OCI-LY7 (cell line): Measurements from ENCODE around the gene UBAP1L. TPM values are rescaled to one million over a fixed set of nuclear protein-coding genes. Genes with fewer than 3 reads are reported as not detected.

Experiments used
- BruUV-seq: library from RNA; stranded (reverse); fragments of 400-500 nt; replicated peaks from 2 replicates; lab custom pipeline; 2021; lab: Mats Ljungman, UMichigan
- CTCF ChIA-PET: fragments of 300-600 bp; sonication (Branson Sonifier 250); formaldehyde crosslinking; loops from one replicate; lab custom pipeline; 2022; ENCODE audit warnings: antibody characterized with exemption; ENCODE audit not compliant: unreplicated experiment; lab: Charles Lee
- POLR2A ChIA-PET: fragments of 300-600 bp; sonication (Branson Sonifier 250); formaldehyde crosslinking; loops from one replicate; lab custom pipeline; 2022; ENCODE audit warnings: antibody characterized with exemption; lab: Charles Lee
- DNase-seq: peaks from one replicate; pipeline ENCODE4 v3.0.0-alpha.2; 2015; ENCODE audit warnings: low spot score
- H2AFZ ChIP-seq: fragments of 200-600 bp; sonication (generic), shearing (Covaris generic); 2 replicates; pipeline ENCODE4 v1.6.1; 2014; ENCODE audit warnings: mild to moderate bottlenecking, antibody characterized with exemption, low read length, moderate library complexity
- H3K27ac ChIP-seq: fragments of 200-600 bp; sonication (generic); 2 replicates; pipeline ENCODE4 v1.5.1; 2014; ENCODE audit warnings: mixed run types, low read depth, mild to moderate bottlenecking, moderate library complexity, low read length, inconsistent platforms; ENCODE audit not compliant: poor library complexity, severe bottlenecking
- H3K36me3 ChIP-seq: fragments of 200-600 bp; sonication (generic); 2 replicates; pipeline ENCODE4 v1.6.1; 2014; ENCODE audit warnings: mild to moderate bottlenecking, antibody characterized with exemption, low read length, moderate library complexity, mixed read lengths; ENCODE audit not compliant: insufficient read depth
- H3K4me1 ChIP-seq: fragments of 200-600 bp; sonication (generic); 2 replicates; pipeline ENCODE4 v1.5.1; 2014; ENCODE audit warnings: mild to moderate bottlenecking, low read length; ENCODE audit not compliant: insufficient read depth, poor library complexity, severe bottlenecking
- H3K4me2 ChIP-seq: fragments of 200-600 bp; sonication (generic); 2 replicates; pipeline ENCODE4 v1.6.1; 2014; ENCODE audit warnings: mild to moderate bottlenecking, low read length
- H3K4me3 ChIP-seq: fragments of 200-600 bp; sonication (generic); 2 replicates; pipeline ENCODE4 v1.5.1; 2014; ENCODE audit warnings: mild to moderate bottlenecking, low read depth, low read length; ENCODE audit not compliant: poor library complexity, severe bottlenecking
- H3K79me2 ChIP-seq: fragments of 200-600 bp; sonication (generic); 2 replicates; pipeline ENCODE4 v1.6.1; 2016; ENCODE audit warnings: low read depth, mild to moderate bottlenecking, low read length, moderate library complexity, mixed read lengths; ENCODE audit not compliant: insufficient read depth
- H3K9me2 ChIP-seq: fragments of 200-600 bp; sonication (generic); 2 replicates; pipeline ENCODE4 v1.6.1; 2016; ENCODE audit warnings: mild to moderate bottlenecking, low read length, mixed read lengths; ENCODE audit not compliant: insufficient read depth
- H3K9me3 ChIP-seq: fragments of 200-600 bp; sonication (generic); 2 replicates; pipeline ENCODE4 v1.6.1; 2014; ENCODE audit warnings: mild to moderate bottlenecking, mixed run types, low read length, mixed read lengths
- H4K20me1 ChIP-seq: fragments of 200-600 bp; sonication (generic); 2 replicates; pipeline ENCODE4 v1.6.1; 2014; ENCODE audit warnings: mild to moderate bottlenecking, antibody characterized with exemption, low read length, moderate library complexity, mixed read lengths; ENCODE audit not compliant: insufficient read depth
- EZH2phosphoT487 ChIP-seq: fragments of 200-600 bp; sonication (generic); IDR thresholded peaks from 2 replicates; pipeline ENCODE4 v1.6.1; 2018; ENCODE audit warnings: low read depth, borderline replicate concordance, mild to moderate bottlenecking, mixed run types, antibody characterized with exemption, low read length, moderate library complexity, mixed read lengths
- intact Hi-C: fragments of 100-400 bp; cut with micrococcal nuclease; formaldehyde crosslinking; loops from one replicate; pipeline ENCODE4 v1.10.0; 2022; ENCODE audit not compliant: unreplicated experiment
- total RNA-seq, 2 experiments: library from RNA; depleted of rRNA in 1 of 2; stranded (reverse); fragments of >200 nt in 1 of 2; shearing (Covaris generic) in 1 of 2; gene quantifications; 2 replicates each; pipeline ENCODE4 v1.2.3, GENCODE V29; 2014 to 2022
- TF ChIP-seq, protein P1 (sequence below): fragments of 200-600 bp; sonication (generic); conservative IDR thresholded peaks from 2 replicates; pipeline ENCODE4 v1.5.1; 2014; ENCODE audit warnings: mild to moderate bottlenecking, antibody characterized with exemption, low read length, moderate library complexity, mixed read lengths

UBAP1L gene
- total RNA-seq, 2 experiments from 2014 or later: 7.4 to 8.3 TPM

DNA sequence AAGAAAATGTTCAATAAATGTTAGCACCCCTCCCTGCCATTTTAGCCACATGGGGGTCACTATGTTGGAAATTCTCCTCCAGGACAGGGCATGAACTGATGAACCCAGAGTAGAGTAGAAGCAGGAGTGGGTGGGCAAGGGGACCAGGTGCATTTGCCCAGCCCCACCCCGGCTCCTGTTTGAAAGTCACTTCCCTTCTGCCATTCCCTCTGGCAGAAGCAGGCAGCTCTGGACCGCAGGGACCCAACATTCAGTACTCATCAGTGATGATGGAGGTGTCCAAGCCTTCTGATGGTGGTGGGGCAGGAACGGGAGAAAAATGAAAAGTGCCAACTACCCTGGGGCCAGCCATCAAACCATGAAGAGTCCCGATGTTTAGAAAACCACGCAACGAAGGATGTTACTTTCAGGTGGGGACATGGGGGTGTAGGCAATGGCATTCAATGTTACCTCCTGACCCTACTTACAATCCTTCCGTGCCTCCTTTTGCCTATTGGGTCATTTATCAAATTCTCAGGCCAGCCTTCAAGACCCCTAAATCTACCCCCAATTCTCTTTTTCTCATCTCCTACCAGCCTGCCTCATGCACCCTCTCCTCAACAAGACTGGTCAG is 17.2 kb downstream of the UBAP1L start:
- no peak for TF ChIP-seq EZH2phosphoT487
- TF ChIP-seq, protein P1, sequence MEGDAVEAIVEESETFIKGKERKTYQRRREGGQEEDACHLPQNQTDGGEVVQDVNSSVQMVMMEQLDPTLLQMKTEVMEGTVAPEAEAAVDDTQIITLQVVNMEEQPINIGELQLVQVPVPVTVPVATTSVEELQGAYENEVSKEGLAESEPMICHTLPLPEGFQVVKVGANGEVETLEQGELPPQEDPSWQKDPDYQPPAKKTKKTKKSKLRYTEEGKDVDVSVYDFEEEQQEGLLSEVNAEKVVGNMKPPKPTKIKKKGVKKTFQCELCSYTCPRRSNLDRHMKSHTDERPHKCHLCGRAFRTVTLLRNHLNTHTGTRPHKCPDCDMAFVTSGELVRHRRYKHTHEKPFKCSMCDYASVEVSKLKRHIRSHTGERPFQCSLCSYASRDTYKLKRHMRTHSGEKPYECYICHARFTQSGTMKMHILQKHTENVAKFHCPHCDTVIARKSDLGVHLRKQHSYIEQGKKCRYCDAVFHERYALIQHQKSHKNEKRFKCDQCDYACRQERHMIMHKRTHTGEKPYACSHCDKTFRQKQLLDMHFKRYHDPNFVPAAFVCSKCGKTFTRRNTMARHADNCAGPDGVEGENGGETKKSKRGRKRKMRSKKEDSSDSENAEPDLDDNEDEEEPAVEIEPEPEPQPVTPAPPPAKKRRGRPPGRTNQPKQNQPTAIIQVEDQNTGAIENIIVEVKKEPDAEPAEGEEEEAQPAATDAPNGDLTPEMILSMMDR: no peak
- no TSS peak for BruUV-seq
- ChIA-PET CTCF (no interaction called here), POLR2A (no interaction called here)
- H3K36me3 ChIP-seq: peaks cover 43% of the 10 kb centered on the region
- no peaks in the 10 kb centered on the region for H3K9me3 ChIP-seq
- intact Hi-C loops: no loop called here
- H3K79me2 ChIP-seq: no peaks in the 10 kb centered on the region
- no peak overlapping the region for H3K4me3 ChIP-seq
- no peak overlapping the region for H2AFZ ChIP-seq
- H3K4me2 ChIP-seq: no peak overlapping the region
- DNase-seq: no peak
- H3K4me1 ChIP-seq: no peaks in the 10 kb centered on the region
- H4K20me1 ChIP-seq: no peaks in the 10 kb centered on the region
- no peak overlapping the region for H3K27ac ChIP-seq
- no peaks in the 10 kb centered on the region for H3K9me2 ChIP-seq

GRCh38 chr15:65096481-65097385 is 18.3 kb downstream of the UBAP1L start:
- Histone ChIP-seq H3K9me3 (no peaks in the 10 kb centered on the region), H3K36me3 (peaks cover 41% of the 10 kb centered on the region), H3K4me3 (no peak overlapping the region), H4K20me1 (no peaks in the 10 kb centered on the region), H3K4me2 (no peak overlapping the region), H2AFZ (no peak overlapping the region), H3K9me2 (no peaks in the 10 kb centered on the region), H3K79me2 (no peaks in the 10 kb centered on the region), H3K4me1 (no peaks in the 10 kb centered on the region), H3K27ac (no peak overlapping the region)
- TF ChIP-seq, protein P1: no peak
- TF ChIP-seq EZH2phosphoT487: no peak
- BruUV-seq: no TSS peak
- CTCF ChIA-PET: no interaction called here
- POLR2A ChIA-PET: no interaction called here
- intact Hi-C loops: no loop called here
- DNase-seq: no peak

- no peak overlapping the region for H3K4me2 ChIP-seq
- no peak overlapping the region for H3K27ac ChIP-seq
- H3K9me2 ChIP-seq: no peaks in the 10 kb centered on the region
- TF ChIP-seq EZH2phosphoT487: no peak
- TF ChIP-seq, protein P1: no peak
- intact Hi-C loops: no loop called here
- POLR2A ChIA-PET: interaction anchor here (0.9 kb wide), 1 partner anchor 17 kb away, joined by 3 read pairs; no protein-coding TSS in a partner anchor
- CTCF ChIA-PET: no interaction called here
- no peak overlapping the region for H3K4me3 ChIP-seq
- H2AFZ ChIP-seq: no peak overlapping the region
- H3K36me3 ChIP-seq: peaks cover 31% of the 10 kb centered on the region
- H4K20me1 ChIP-seq: no peaks in the 10 kb centered on the region
- no TSS peak for BruUV-seq
- DNase-seq: no peak
- no peaks in the 10 kb centered on the region for H3K4me1 ChIP-seq
- no peaks in the 10 kb centered on the region for H3K79me2 ChIP-seq
- no peaks in the 10 kb centered on the region for H3K9me3 ChIP-seq
These were observed 19.3 kb downstream of the UBAP1L start for GRCh38 chr15:65095747-65096104.
